Measurements from ENCODE around the gene CYTH4. TPM values are rescaled to one million over a fixed set of nuclear protein-coding genes. Genes with fewer than 3 reads are reported as not detected.

CYTH4 gene, protein sequence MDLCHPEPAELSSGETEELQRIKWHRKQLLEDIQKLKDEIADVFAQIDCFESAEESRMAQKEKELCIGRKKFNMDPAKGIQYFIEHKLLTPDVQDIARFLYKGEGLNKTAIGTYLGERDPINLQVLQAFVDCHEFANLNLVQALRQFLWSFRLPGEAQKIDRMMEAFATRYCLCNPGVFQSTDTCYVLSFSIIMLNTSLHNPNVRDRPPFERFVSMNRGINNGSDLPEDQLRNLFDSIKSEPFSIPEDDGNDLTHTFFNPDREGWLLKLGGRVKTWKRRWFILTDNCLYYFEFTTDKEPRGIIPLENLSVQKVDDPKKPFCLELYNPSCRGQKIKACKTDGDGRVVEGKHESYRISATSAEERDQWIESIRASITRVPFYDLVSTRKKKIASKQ
- total RNA-seq (ENCODE audit: low replicate concordance): 0.08 and 0.23 TPM in 2 replicates

GRCh38 chr22:37282385-37282677, at the start of gene CYTH4:
CYTH4 (plus strand) TSS chr22:37282508; CDS start chr22:37282570, 62 bp downstream.

GRCh38 chr22:37244114-37244921, 38.0 kb upstream of the CYTH4 start, which contains the start of gene RAC2:
RAC2 (minus strand) TSS chr22:37244269; CDS start chr22:37244148, 121 bp downstream.

Other genes with a start within 250 kb of the CYTH4 start
- gene KCTD17, start 230.8 kb upstream of the CYTH4 start, total RNA-seq (ENCODE audit: low replicate concordance): 32.2 and 41.8 TPM in 2 replicates
- gene TMPRSS6, start 172.8 kb upstream of the CYTH4 start, total RNA-seq (ENCODE audit: low replicate concordance): not detected in 2 replicates
- gene IL2RB, start 132.6 kb upstream of the CYTH4 start, total RNA-seq (ENCODE audit: low replicate concordance): 0.23 TPM in 1 of 2 replicates, not detected in the other
- gene C1QTNF6, start 94.3 kb upstream of the CYTH4 start, total RNA-seq (ENCODE audit: low replicate concordance): 4.3 and 12.9 TPM in 2 replicates
- not detected in 2 replicates for gene SSTR3, start 70.0 kb upstream of the CYTH4 start, total RNA-seq (ENCODE audit: low replicate concordance)
- 3.9 and 10.9 TPM in 2 replicates for gene RAC2, start 38.2 kb upstream of the CYTH4 start, total RNA-seq (ENCODE audit: low replicate concordance)
- under 0.01 TPM in 1 of 2 replicates, not detected in the other for gene ELFN2, start 145.0 kb downstream of the CYTH4 start, total RNA-seq (ENCODE audit: low replicate concordance)
- 0.08 TPM in 1 of 2 replicates, not detected in the other for gene MFNG, start 203.9 kb downstream of the CYTH4 start, total RNA-seq (ENCODE audit: low replicate concordance)
- 1.9 and 4.3 TPM in 2 replicates for gene CARD10, start 236.9 kb downstream of the CYTH4 start, total RNA-seq (ENCODE audit: low replicate concordance)